ENCODE data around the gene JPH4.
A peak's percentile ranks its signal among the peaks of the same experiment; 100 is the strongest.

The JPH4 gene

DNA sequence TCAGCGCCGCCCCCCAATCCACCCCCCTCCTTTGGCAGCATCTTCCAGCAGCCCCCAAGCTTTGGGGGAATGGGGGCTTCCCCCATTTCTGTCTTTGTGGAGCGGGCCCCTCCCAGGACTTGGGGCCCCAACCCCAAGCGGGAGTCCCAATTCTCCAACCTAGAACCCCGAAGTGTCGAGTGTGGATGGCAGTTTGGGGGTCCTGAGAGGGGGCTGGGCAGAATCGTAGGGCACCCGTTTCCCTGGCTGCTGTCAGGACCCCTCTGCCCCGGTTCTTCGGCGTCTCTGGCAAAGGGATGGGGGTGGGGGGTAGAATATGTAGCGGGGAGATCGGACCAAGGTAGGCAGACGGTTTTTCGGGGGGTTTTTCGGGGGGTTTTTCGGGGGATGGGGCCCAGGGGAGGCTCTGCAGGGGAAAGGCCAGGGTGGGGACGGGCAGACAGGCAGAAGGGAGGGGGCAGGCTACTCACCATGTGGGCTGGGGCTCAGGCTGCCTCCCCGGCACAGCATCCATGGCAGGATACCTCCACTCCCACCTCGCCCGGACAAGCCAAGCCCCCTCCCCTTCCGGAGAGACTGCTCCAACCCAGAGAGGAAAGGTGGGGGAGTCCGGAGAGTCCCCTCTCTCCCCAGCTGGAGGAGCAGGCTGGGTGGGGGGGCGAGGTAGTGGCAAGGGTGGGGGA, 739 bp downstream of the JPH4 start:
- DNase-seq = no peak

DNA sequence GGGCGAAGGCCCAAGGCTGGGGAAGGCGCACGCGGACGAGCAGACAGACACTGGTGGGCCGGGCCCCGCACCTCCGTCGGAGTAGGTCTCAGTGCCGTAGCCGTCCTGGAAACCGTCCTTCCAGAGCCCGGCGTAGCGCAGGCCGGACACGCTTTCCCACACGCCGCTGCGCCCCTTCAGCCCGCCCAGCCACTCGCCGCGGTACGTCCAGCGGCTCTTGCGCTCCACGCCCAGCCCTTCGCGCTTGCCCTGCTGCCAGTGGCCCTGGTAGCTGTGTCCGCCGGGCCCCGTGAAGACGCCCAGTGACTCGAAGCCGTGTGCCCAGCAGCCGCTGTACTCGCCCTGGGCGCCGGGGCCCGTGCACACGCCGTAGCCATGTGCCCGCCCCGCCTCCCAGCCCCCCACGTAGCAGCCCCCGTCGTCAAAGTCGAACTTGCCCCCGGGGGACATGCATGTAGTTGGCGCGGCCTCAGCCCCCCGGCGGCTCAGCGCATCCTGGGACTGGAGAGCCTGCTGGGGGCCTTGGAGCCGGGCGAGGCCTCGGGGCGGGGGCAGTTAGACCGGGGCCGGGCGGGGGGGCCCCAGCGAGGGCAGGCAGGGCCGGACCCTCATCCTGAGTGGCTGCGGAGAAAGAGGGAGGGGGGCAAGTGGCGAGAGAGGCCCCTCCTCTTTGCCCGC, 1.4 kb downstream of the JPH4 start:
- no peak for DNase-seq

DNA sequence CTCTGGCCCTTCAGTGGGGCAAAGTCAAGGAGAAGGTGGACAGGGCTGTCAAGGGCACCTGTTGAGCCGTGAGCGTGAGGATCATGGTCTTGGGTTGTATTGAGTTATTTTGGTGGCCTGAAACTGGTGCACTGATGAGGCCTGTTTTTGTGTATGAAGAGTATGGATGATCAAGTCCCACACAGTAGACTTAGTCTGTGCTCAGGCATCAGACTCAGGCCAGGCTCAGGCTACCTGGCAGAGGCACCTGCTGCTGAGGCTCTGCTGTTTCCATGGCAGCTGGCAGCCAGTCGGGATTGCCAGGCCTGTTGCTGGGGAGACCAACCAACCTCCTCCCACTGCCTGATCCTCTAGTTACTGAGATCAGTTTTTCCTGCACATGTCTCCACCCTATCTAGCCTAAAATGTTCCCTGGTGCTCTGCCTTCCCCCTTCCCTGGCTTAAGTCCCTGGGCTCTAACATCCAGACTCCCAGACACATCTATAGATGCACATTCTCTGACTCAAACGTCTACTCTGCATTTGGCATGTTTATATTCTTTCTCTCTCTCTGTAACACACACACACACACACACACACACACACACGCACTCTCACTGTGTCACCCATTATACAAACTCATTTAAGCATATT, 5.1 kb downstream of the JPH4 start:
- DNase-seq = no peak

GRCh38 chr14:23572836-23573235, 5.8 kb downstream of the JPH4 start:
- DNase-seq = no peak

GRCh38 chr14:23572524-23572828, 6.1 kb downstream of the JPH4 start:
- no peak for DNase-seq

- DNase-seq = no peak
These were observed 6.7 kb downstream of the JPH4 start for GRCh38 chr14:23571701-23572523.

DNA sequence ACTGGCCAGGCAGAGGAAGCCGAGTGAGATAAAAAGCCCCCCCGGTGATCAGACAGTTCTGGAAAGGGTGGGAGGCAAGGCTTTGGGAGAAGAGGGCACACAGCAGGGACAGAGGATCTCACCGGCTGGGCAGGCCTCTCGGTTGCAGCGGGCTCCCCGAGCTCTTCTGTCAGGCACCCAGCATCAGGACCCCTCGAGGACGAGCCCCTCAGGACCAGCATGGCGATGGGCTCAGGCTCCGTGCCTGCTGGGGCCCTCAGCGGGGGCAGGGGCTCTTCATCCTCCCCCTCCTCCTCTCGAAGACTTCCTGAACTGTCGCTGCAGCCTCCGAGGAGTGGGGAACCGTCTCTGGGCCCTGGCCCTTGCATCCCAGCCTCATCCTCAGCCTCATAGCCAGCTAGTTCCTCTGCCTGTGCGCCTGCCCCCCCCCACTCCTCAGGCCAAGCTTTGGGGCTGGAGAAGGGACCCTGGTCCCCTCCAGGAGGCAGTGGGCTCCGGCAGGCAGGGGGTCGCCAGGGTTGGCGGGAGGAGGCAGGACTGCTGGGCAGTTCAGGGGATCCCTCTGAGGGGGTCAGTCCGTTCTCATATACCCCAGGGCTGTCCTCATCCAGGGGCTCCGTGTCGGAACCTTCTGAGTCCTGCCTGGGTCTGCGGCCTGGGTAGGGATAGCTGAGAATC, 7.6 kb downstream of the JPH4 start:
- no peak for DNase-seq

DNA sequence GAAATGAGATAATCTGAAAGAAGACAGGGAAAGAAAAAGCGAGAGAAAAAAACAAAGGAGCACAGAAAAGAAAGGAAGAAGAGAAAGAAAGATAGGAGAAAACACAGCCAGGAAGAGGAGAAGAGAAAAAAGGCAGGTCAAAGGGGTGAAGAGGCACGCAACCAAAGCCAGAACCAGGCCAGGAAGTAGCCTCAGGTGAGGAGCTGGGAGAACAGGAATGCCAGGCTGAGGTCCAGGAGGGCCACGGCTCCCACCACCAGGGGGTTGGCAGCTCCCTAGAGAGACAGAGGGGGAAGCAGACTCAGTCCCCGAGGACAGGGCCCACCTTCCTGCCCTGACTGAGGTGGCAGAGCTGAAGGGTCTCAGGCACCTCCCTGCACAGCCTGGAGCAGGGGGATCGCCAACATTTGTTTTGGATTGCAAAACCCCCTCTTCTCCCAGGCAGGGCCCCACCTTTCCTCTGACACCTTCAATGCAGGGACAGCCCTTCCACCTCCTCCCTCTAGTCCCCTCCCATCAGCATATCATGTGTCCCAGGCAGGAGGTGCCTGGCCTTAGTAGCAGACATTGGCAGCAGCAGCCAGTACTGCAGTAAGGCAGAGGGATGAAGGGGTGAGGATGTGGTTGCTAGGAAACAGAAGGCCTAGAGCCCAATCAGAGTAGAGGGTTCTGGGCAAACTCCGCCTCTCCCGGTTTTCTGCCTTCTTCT, 9.0 kb downstream of the JPH4 start:
- no peak for DNase-seq

- DNase-seq = peak in 1 of 2 experiments; percentile 33
These were observed 9.8 kb downstream of the JPH4 start for GRCh38 chr14:23568600-23569331.

- no peak for DNase-seq
These were observed 10.5 kb downstream of the JPH4 start for GRCh38 chr14:23568021-23568599.

GRCh38 chr14:23567186-23568020, 11.2 kb downstream of the JPH4 start, which contains the start of gene AP1G2:
Gene AP1G2 (minus strand): TSS chr14:23567791. CDS start chr14:23567314, 477 bp downstream.
- DNase-seq = peak; percentile 95 to 96

- no peak for DNase-seq
These were observed 11.8 kb downstream of the JPH4 start for GRCh38 chr14:23566778-23567185.

DNA sequence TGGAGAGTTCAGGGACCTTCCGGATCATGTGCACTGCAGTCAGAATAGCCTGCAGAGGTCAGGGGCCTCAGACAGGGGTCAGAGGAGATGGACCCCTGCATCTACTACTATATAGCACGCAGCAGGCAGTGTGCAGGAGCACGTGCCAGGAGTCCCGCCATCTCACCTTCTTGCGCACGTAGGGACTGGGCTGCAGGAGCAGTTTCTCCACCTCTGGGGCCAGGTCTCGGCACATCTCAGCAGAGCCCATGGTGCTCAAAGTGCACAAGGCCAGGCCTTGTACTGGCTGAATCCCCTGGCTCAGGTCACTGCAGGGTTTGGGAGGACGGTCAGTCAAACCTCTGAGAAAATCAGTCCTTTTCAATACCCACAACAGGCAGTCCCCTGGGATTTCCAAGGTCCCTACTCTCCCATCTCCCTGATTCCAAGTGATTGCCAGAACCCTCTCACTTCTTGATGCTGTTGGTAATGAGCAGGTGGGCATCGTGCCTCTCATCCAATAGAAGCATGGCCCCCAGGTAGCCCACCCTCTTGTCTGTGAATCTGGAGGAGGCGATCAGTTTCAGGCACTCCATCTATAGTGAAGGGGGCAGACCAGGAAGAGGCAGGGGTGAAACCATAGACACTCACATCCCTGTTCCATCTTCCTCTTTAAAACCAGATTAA, 12.3 kb downstream of the JPH4 start:
- no peak for DNase-seq

GRCh38 chr14:23565626-23566025, 13.0 kb downstream of the JPH4 start:
- DNase-seq = no peak

DNA sequence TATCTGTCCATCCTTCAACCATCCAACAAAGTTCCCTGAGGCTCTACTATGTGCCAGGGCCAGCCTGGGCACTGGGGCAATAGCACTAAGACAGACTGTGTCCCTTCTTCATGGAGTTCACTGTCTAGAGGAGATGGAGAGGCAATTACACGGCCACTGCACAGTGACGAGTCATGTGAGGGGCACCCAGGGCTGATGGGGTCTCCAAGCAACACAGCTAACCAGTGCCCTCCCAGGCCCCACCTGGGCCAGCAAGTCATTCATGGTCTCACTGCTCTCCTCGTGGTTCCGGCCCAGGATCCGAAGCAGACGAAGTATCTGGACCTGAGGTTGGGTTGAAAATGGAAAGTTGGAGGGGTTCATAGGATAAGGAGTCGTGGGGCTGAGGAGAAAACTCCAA, 13.7 kb downstream of the JPH4 start:
- no peak for DNase-seq

GRCh38 chr14:23564181-23564812, 14.3 kb downstream of the JPH4 start:
- DNase-seq = no peak

DNA sequence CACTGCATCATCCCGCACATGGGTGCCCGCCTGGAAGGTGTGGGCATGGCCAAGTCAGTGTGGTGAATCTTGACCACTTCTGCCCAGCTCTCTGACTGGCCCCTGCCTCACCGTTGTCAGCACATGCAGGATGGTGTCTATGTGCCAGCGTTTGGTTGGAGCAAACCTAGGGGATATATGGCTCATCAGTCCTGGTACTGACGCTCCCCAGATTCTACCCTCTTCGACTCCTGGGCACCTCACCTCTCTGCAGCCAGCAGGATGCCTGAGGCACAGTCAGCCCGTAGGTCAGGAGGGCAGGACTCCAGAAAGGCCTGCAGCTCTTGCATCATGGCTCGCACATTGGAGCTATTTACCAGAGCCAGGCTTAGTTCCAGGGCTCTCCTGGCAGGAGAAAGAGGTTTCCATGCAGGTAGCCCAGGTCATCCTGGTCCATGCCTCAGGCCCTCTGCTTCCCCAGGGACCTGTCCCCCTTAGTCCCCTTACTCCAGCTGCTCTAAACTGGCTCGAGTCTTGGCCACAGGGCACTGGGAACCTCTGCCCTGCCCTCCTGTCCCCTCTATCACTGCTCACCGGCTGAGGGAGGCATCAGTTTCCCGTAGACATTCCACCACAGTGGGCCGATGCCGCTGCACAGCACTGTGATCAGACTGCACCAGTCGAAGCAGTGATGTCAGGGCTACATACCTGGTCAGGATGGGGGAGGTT, 15.0 kb downstream of the JPH4 start:
- DNase-seq = no peak

GRCh38 chr14:23562822-23563472, 15.6 kb downstream of the JPH4 start:
- peak; percentile 58 to 68 for DNase-seq
